DND-41 (cell line): ENCODE measurements around the gene CHMP4B.

Experiments used
- ATAC-seq: fragments of 200-7000 bp; cut with Tn5 transposase; 3 replicates; pipeline ENCODE4 v1.9.1; 2021; ENCODE audit warnings: low read depth; ENCODE audit not compliant: insufficient read depth
- DNase-seq: peaks from one replicate; pipeline ENCODE4 v3.0.0-alpha.2; 2020
- H2AFZ ChIP-seq: 2 replicates; pipeline ENCODE4 v1.6.0; 2012; ENCODE audit warnings: low read depth, low read length
- H3K27ac ChIP-seq: 2 replicates; pipeline ENCODE4 v1.5.1; 2012; ENCODE audit warnings: low read length, inconsistent platforms
- H3K27me3 ChIP-seq: fragments of 200-600 bp; sonication (generic); 2 replicates; pipeline ENCODE4 v1.6.0; 2012; ENCODE audit warnings: low read length, mild to moderate bottlenecking, inconsistent platforms; ENCODE audit not compliant: insufficient read depth, poor library complexity
- H3K36me3 ChIP-seq: 2 replicates; pipeline ENCODE4 v1.5.1; 2012; ENCODE audit warnings: low read length, inconsistent platforms; ENCODE audit not compliant: insufficient read depth
- H3K4me1 ChIP-seq: 2 replicates; pipeline ENCODE4 v1.5.1; 2012; ENCODE audit warnings: mild to moderate bottlenecking, low read length; ENCODE audit not compliant: insufficient read depth
- H3K4me2 ChIP-seq: 2 replicates; pipeline ENCODE4 v1.6.0; 2012; ENCODE audit warnings: mild to moderate bottlenecking, moderate library complexity, low read length, inconsistent platforms; ENCODE audit not compliant: insufficient read depth
- H3K4me3 ChIP-seq, 2 experiments: fragments of 200-600 bp in 1 of 2; shearing (Covaris generic) in 1 of 2; 2 replicates each; pipeline ENCODE4 v1.5.1; 2012 to 2016; ENCODE audit warnings: inconsistent platforms in 2 of 2, low read length in 2 of 2, mild to moderate bottlenecking in 2 of 2, low read depth in 1 of 2, moderate library complexity in 1 of 2
- H3K79me2 ChIP-seq: 2 replicates; pipeline ENCODE4 v1.6.0; 2012; ENCODE audit warnings: low read length, inconsistent platforms; ENCODE audit not compliant: insufficient read depth
- H3K9ac ChIP-seq: 2 replicates; pipeline ENCODE4 v1.6.0; 2012; ENCODE audit warnings: low read depth, mild to moderate bottlenecking, inconsistent platforms, low read length, moderate library complexity
- H3K9me3 ChIP-seq: 2 replicates; pipeline ENCODE4 v1.5.1; 2012; ENCODE audit warnings: low read length, moderate library complexity, mild to moderate bottlenecking, inconsistent platforms; ENCODE audit not compliant: insufficient read depth, severe bottlenecking
- H4K20me1 ChIP-seq: 2 replicates; pipeline ENCODE4 v1.6.0; 2012; ENCODE audit warnings: low read length; ENCODE audit not compliant: insufficient read depth
- CTCF ChIP-seq: IDR thresholded peaks from 2 replicates; pipeline ENCODE4 v1.5.1; 2012; ENCODE audit warnings: borderline replicate concordance, low read length, moderate library complexity, mild to moderate bottlenecking; ENCODE audit not compliant: poor library complexity, severe bottlenecking; ENCODE audit errors: extremely low read depth
- EZH2 ChIP-seq: IDR thresholded peaks from 3 replicates; pipeline ENCODE4 v1.6.1; 2012; ENCODE audit warnings: borderline replicate concordance, low read depth, mild to moderate bottlenecking, moderate library complexity, low read length, inconsistent platforms; ENCODE audit not compliant: severe bottlenecking

Gene CHMP4B

DNA sequence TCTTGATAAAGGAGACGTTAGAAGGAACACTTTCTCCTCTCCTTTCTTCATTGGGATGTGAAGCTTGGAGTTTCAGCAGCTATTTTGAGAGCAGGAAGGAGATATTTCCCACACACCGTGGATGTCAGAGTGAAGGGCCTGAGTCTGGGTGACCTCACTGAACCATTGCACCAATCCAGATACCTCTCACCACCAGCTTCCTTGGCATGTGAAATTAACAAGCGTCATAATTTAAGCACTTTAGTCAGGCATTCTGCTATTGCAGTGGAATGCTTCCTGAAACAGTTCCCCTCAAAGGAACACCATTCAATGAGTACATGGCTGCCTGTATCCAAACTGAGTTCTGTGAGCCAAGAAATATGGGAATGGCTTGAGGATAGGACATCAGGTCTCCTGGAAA is 83.7 kb downstream of the CHMP4B start:
- no peaks in the 10 kb centered on the region for H3K36me3 ChIP-seq
- H3K4me2 ChIP-seq, result no peak overlapping the region
- H3K79me2 ChIP-seq, result no peaks in the 10 kb centered on the region
- 0 out of 2 replicates have a peak, but pooled peaks cover 2% of the 10 kb centered on the region for H4K20me1 ChIP-seq
- DNase-seq (no peak), ATAC-seq (no peak)
- no peak overlapping the region for H2AFZ ChIP-seq
- TF ChIP-seq CTCF, result no peak
- TF ChIP-seq EZH2, result no peak
- no peak overlapping the region for H3K9ac ChIP-seq
- H3K9me3 ChIP-seq, result no peaks in the 10 kb centered on the region
- H3K27me3 ChIP-seq, result peaks cover 15% of the 10 kb centered on the region
- no peak overlapping the region for H3K4me3 ChIP-seq
- no peaks in the 10 kb centered on the region for H3K4me1 ChIP-seq
- H3K27ac ChIP-seq, result no peak overlapping the region

GRCh38 chr20:33896509-33896908 is 85.4 kb downstream of the CHMP4B start:
- H4K20me1 ChIP-seq, result 0 out of 2 replicates have a peak, but pooled peaks cover 2% of the 10 kb centered on the region
- no peak for DNase-seq
- no peak overlapping the region for H3K4me3 ChIP-seq
- H3K27me3 ChIP-seq, result peaks cover 7% of the 10 kb centered on the region
- no peak overlapping the region for H3K27ac ChIP-seq
- no peaks in the 10 kb centered on the region for H3K79me2 ChIP-seq
- ATAC-seq, result no peak
- no peak overlapping the region for H2AFZ ChIP-seq
- H3K36me3 ChIP-seq, result no peaks in the 10 kb centered on the region
- TF ChIP-seq EZH2, result no peak
- TF ChIP-seq CTCF, result no peak
- H3K9ac ChIP-seq, result no peak overlapping the region
- H3K9me3 ChIP-seq, result no peaks in the 10 kb centered on the region
- H3K4me1 ChIP-seq, result no peaks in the 10 kb centered on the region
- H3K4me2 ChIP-seq, result no peak overlapping the region

GRCh38 chr20:33897313-33897912 is 86.3 kb downstream of the CHMP4B start:
- Histone ChIP-seq H4K20me1 (0 out of 2 replicates have a peak, but pooled peaks cover 2% of the 10 kb centered on the region), H3K4me1 (no peaks in the 10 kb centered on the region), H3K4me3 (no peak overlapping the region), H3K9me3 (no peaks in the 10 kb centered on the region), H3K27ac (no peak overlapping the region), H3K4me2 (no peak overlapping the region), H3K9ac (no peak overlapping the region), H3K27me3 (peaks cover 3% of the 10 kb centered on the region), H2AFZ (no peak overlapping the region), H3K79me2 (no peaks in the 10 kb centered on the region), H3K36me3 (no peaks in the 10 kb centered on the region)
- ATAC-seq (no peak), DNase-seq (no peak)
- TF ChIP-seq CTCF (peak; percentile 56), EZH2 (no peak)

- Histone ChIP-seq H3K4me3 (no peak overlapping the region), H3K9me3 (no peaks in the 10 kb centered on the region), H3K27ac (no peak overlapping the region), H3K9ac (no peak overlapping the region), H3K36me3 (no peaks in the 10 kb centered on the region), H4K20me1 (0 out of 2 replicates have a peak, but pooled peaks cover 2% of the 10 kb centered on the region), H2AFZ (no peak overlapping the region), H3K79me2 (no peaks in the 10 kb centered on the region), H3K4me2 (no peak overlapping the region), H3K27me3 (peaks cover 2% of the 10 kb centered on the region), H3K4me1 (no peaks in the 10 kb centered on the region)
- TF ChIP-seq EZH2 (no peak), CTCF (no peak)
- DNase-seq, result no peak
- ATAC-seq, result no peak
These were observed 88.0 kb downstream of the CHMP4B start for GRCh38 chr20:33899106-33899505.
